Prostate gland (tissue), 2 donors: ENCODE data around the gene KBTBD12.
A peak's percentile ranks its signal among the peaks of the same experiment; 100 is the strongest.

ENCODE experiments used
- POLR2A ChIP-seq: fragments of 450-650 bp; IDR thresholded peaks from one replicate; pipeline ENCODE4 v1.6.1; 2016; ENCODE audit warnings: antibody characterized with exemption, mild to moderate bottlenecking
- POLR2AphosphoS5 ChIP-seq: sonication (generic); formaldehyde crosslinking; IDR thresholded peaks from one replicate; pipeline ENCODE4 v1.6.1; 2017; ENCODE audit warnings: antibody characterized with exemption
- TF ChIP-seq, protein P1 (sequence below), 4 experiments: fragments of 200-600 bp in 2 of 4; fragments of 450-650 bp in 2 of 4; sonication (generic) in 2 of 4; IDR thresholded peaks; 1 replicate in 3 of 4; 2 replicates in 1 of 4; pipeline ENCODE4 v1.5.1; 2016 to 2019; ENCODE audit warnings: antibody characterized with exemption in 4 of 4, mild to moderate bottlenecking in 2 of 4, moderate library complexity in 2 of 4

DNA sequence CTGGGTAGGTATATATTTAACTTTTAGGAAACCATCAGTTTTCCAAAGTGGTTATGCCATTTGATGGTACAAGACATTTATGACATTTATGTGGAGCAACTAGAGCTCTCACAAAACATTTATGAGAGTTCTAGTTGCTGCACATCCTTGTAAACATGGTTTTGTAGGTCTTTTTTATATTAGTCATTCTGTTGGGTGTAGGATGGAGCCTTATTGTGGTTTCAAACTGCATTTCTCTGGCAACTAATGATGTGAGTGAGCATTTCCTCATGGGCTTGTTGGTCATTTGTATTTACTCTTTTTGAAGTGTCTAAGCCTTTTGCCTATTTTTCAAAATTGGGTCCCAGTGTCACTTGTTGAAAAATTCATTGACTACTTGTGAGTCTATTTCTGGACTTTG lies 47.0 kb upstream of the KBTBD12 start:
- TF ChIP-seq, protein P1, sequence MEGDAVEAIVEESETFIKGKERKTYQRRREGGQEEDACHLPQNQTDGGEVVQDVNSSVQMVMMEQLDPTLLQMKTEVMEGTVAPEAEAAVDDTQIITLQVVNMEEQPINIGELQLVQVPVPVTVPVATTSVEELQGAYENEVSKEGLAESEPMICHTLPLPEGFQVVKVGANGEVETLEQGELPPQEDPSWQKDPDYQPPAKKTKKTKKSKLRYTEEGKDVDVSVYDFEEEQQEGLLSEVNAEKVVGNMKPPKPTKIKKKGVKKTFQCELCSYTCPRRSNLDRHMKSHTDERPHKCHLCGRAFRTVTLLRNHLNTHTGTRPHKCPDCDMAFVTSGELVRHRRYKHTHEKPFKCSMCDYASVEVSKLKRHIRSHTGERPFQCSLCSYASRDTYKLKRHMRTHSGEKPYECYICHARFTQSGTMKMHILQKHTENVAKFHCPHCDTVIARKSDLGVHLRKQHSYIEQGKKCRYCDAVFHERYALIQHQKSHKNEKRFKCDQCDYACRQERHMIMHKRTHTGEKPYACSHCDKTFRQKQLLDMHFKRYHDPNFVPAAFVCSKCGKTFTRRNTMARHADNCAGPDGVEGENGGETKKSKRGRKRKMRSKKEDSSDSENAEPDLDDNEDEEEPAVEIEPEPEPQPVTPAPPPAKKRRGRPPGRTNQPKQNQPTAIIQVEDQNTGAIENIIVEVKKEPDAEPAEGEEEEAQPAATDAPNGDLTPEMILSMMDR (IDR thresholded peaks at IDR 0.05) = no peak
- TF ChIP-seq POLR2AphosphoS5 = peak; percentile 33
- no peak for TF ChIP-seq POLR2A
